Measurements from ENCODE around the gene ANK3. TPM values are rescaled to one million over a fixed set of nuclear protein-coding genes. Genes with fewer than 3 reads are reported as not detected.

Gene ANK3
- total and polyA plus RNA-seq, 8 donors, result 3.3 to 28.5 (median 17.3) TPM

DNA sequence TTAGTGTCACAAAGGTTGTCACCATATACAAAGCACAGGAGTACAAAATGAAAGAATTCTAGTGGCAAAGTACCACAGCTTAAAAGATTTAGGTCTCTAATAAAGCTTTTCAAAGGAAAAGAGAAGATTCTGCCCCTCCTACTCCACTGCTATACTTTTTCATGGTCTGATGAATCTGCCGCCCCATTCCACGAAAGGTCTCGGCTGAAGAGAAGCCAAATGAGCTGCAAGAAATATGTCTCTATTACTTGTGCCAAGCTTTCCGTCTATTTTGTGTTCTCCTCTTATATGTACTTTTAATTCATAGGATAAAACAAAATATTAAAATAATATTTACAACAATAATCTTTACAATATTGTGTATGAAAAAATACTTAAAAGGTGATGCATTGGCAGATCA is 222.6 kb downstream of the ANK3 start:
- intact Hi-C loops (cut with DNase I), result no loop called here
- Histone ChIP-seq H3K4me3 (no peak overlapping the region), H3K27me3 (no peaks in the 10 kb centered on the region), H3K36me3 (no peaks in the 10 kb centered on the region), H3K4me1 (no peaks in the 10 kb centered on the region), H3K9me3 (no peaks in the 10 kb centered on the region), H3K27ac (no peak overlapping the region)
- no peak for FAIRE-seq
- WGBS, 2 donors, result 86 to 90% methylated on average over 4 of the region's 4 CpGs
- no peak for DNase-seq
- no peak for ATAC-seq
- TF ChIP-seq CTCF (IDR thresholded peaks at IDR 0.05), result no peak

DNA sequence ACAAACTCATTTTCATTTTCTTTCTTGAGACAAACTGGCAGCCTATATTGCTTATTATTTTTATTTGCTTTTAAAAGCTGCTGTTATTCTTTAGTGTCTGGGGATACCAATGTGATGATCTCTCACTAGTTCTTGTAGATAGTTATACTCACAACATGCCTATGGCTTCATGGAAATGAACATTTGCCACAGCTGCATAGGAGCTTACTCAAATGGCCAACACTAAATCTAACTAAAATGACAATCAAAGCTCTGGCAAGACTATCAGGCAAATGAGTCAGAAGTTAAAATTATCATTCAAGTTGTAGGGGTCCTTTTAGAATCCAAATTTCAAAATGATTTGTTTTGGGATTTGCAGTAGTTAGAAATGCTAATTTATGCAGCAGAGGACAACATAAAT is 225.9 kb downstream of the ANK3 start:
- Histone ChIP-seq H3K36me3 (no peaks in the 10 kb centered on the region), H3K4me1 (no peaks in the 10 kb centered on the region), H3K27ac (no peak overlapping the region), H3K4me3 (no peak overlapping the region), H3K9me3 (no peaks in the 10 kb centered on the region), H3K27me3 (no peaks in the 10 kb centered on the region)
- FAIRE-seq, result no peak
- TF ChIP-seq CTCF (IDR thresholded peaks at IDR 0.05), result no peak
- intact Hi-C loops (cut with DNase I), result no loop called here
- no peak for ATAC-seq
- DNase-seq, result no peak

GRCh38 chr10:60162631-60163030 is 227.0 kb downstream of the ANK3 start:
- ATAC-seq (no peak), FAIRE-seq (no peak), DNase-seq (no peak)
- H3K4me1 ChIP-seq, result no peaks in the 10 kb centered on the region
- intact Hi-C loops (cut with DNase I), result no loop called here
- no peak overlapping the region for H3K27ac ChIP-seq
- TF ChIP-seq CTCF (IDR thresholded peaks at IDR 0.05), result no peak
- no peaks in the 10 kb centered on the region for H3K36me3 ChIP-seq
- H3K4me3 ChIP-seq, result no peak overlapping the region
- H3K9me3 ChIP-seq, result no peaks in the 10 kb centered on the region
- WGBS, 2 donors, result 95% methylated on average over 1 of the region's 1 CpG
- no peaks in the 10 kb centered on the region for H3K27me3 ChIP-seq

- no peaks in the 10 kb centered on the region for H3K36me3 ChIP-seq
- FAIRE-seq (no peak), DNase-seq (no peak), ATAC-seq (no peak)
- intact Hi-C loops (cut with DNase I), result no loop called here
- no peaks in the 10 kb centered on the region for H3K27me3 ChIP-seq
- no peaks in the 10 kb centered on the region for H3K4me1 ChIP-seq
- 92 to 94% methylated on average over 6 of the region's 6 CpGs for WGBS, 2 donors
- H3K9me3 ChIP-seq, result no peaks in the 10 kb centered on the region
- no peak overlapping the region for H3K4me3 ChIP-seq
- no peak overlapping the region for H3K27ac ChIP-seq
- TF ChIP-seq CTCF (IDR thresholded peaks at IDR 0.05), result no peak
These were observed 233.6 kb downstream of the ANK3 start for GRCh38 chr10:60155943-60156683.

DNA sequence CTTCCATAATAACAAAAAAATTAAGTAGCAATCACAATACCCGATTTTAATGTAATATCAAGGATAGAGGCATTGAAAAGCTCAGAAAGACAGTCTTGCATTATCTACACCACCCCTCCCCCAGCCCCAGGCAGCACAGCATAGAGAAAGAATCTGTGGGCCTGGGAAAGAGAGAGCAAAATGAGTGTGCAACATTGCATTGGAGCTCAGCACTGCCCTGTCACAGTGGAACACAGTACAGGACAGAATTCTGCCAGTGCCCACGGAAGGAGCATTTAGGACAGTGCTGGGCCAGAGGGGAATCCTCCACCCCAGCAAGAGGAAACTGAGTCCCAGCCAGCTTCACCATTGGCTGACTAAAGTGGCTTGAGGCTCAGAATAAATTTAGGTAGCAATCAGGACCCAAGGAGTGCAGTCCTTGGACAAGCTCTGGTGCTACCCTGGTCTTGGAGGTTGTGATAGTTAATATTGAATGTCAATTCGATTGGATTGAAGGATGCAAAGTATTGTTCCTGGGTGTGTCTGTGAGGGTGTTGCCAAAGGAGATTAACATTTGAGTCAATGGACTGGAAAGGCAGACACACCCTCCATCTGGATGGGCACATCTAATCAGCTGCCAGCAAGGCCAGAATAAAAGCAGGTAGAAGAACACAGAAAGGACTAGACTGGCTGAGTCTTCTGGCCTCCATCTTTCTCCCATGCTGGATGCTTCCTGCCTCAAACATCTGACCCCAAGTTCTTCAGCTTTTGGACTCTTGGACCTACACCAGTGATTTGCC is 234.4 kb downstream of the ANK3 start:
- ATAC-seq, result no peak
- WGBS, 2 donors, result 72 to 84% methylated on average over 3 of the region's 3 CpGs
- no peaks in the 10 kb centered on the region for H3K9me3 ChIP-seq

More for the DNA sequence above, 234.4 kb downstream of the ANK3 start:
- no peak for FAIRE-seq
- intact Hi-C loops (cut with DNase I), result no loop called here
- TF ChIP-seq CTCF (IDR thresholded peaks at IDR 0.05), result no peak
- Histone ChIP-seq H3K4me3 (no peak overlapping the region), H3K27ac (no peak overlapping the region), H3K27me3 (no peaks in the 10 kb centered on the region), H3K36me3 (no peaks in the 10 kb centered on the region), H3K4me1 (no peaks in the 10 kb centered on the region)
- DNase-seq, result no peak

Data from pancreas (tissue), 10 donors.